Thyroid gland (tissue), 4 donors: Measurements from ENCODE around the gene ZFYVE9.

Experiments used
- CTCF ChIP-seq, 6 experiments: fragments of 200-600 bp in 3 of 6; fragments of 450-650 bp in 3 of 6; sonication (generic) in 3 of 6; IDR thresholded peaks; one replicate each; pipeline ENCODE4 v1.5.1; 2016 to 2019; ENCODE audit warnings: antibody characterized with exemption in 6 of 6, mild to moderate bottlenecking in 2 of 6, inconsistent platforms in 1 of 6, moderate library complexity in 1 of 6
- POLR2A ChIP-seq, 2 donors: fragments of 450-650 bp; IDR thresholded peaks; one replicate each; pipeline ENCODE4 v1.6.1; 2017; ENCODE audit warnings: antibody characterized with exemption in 2 of 2, mild to moderate bottlenecking in 2 of 2, moderate library complexity in 1 of 2

- no peak for TF ChIP-seq CTCF (IDR thresholded peaks at IDR 0.05)
- no peak for TF ChIP-seq POLR2A (IDR thresholded peaks at IDR 0.05)
These were observed 3.2 kb downstream of the ZFYVE9 start for GRCh38 chr1:52145137-52145536.
